Activated naive CD4-positive, alpha-beta T cell treated with anti-CD3 and anti-CD28 coated beads, Interleukin-2, amount 50 U/mL, for 24 hours (primary cell): Measurements from ENCODE around the gene C2CD4C.

Experiments used
- H3K27ac Mint-ChIP-seq: one replicate; pipeline ENCODE4 v1.8.0; 2021; ENCODE audit warnings: mild to moderate bottlenecking, mixed read lengths
- H3K27me3 Mint-ChIP-seq: one replicate; pipeline ENCODE4 v1.8.0; 2021; ENCODE audit warnings: mixed read lengths
- H3K36me3 Mint-ChIP-seq: one replicate; pipeline ENCODE4 v1.8.0; 2021; ENCODE audit warnings: mixed read lengths
- H3K4me1 Mint-ChIP-seq: one replicate; pipeline ENCODE4 v1.8.0; 2021; ENCODE audit warnings: mixed read lengths
- H3K4me3 Mint-ChIP-seq: one replicate; pipeline ENCODE4 v1.8.0; 2021; ENCODE audit warnings: mild to moderate bottlenecking, mixed read lengths
- H3K9me3 Mint-ChIP-seq: one replicate; pipeline ENCODE4 v1.8.0; 2021; ENCODE audit warnings: mixed read lengths

C2CD4C gene

GRCh38 chr19:410243-410781 lies 1.4 kb upstream of the C2CD4C start:
- peaks cover 7% of the 10 kb centered on the region for H3K4me1 Mint-ChIP-seq
- H3K4me3 Mint-ChIP-seq = no peak overlapping the region
- H3K27me3 Mint-ChIP-seq = peaks cover 6% of the 10 kb centered on the region
- H3K36me3 Mint-ChIP-seq = no peaks in the 10 kb centered on the region
- no peaks in the 10 kb centered on the region for H3K9me3 Mint-ChIP-seq
- no peak overlapping the region for H3K27ac Mint-ChIP-seq

- Mint-ChIP-seq H3K27ac (no peak overlapping the region), H3K4me3 (peak overlapping the region; percentile 89), H3K9me3 (no peaks in the 10 kb centered on the region), H3K36me3 (no peaks in the 10 kb centered on the region), H3K4me1 (peaks cover 7% of the 10 kb centered on the region), H3K27me3 (peaks cover 7% of the 10 kb centered on the region)
Observed at GRCh38 chr19:409516-410242, 732 bp upstream of the C2CD4C start.

GRCh38 chr19:408441-408901 lies 476 bp downstream of the C2CD4C start:
- Mint-ChIP-seq H3K27me3 (peaks cover 8% of the 10 kb centered on the region), H3K4me3 (no peak overlapping the region), H3K36me3 (no peaks in the 10 kb centered on the region), H3K9me3 (no peaks in the 10 kb centered on the region), H3K4me1 (peaks cover 7% of the 10 kb centered on the region), H3K27ac (no peak overlapping the region)

GRCh38 chr19:407511-408440 lies 1.2 kb downstream of the C2CD4C start:
- no peak overlapping the region for H3K27ac Mint-ChIP-seq

GRCh38 chr19:406971-407510 lies 1.9 kb downstream of the C2CD4C start:
- peaks cover 14% of the 10 kb centered on the region for H3K27me3 Mint-ChIP-seq
- H3K9me3 Mint-ChIP-seq = no peaks in the 10 kb centered on the region
- no peak overlapping the region for H3K27ac Mint-ChIP-seq
- no peaks in the 10 kb centered on the region for H3K36me3 Mint-ChIP-seq
- no peak overlapping the region for H3K4me3 Mint-ChIP-seq
- peaks cover 7% of the 10 kb centered on the region for H3K4me1 Mint-ChIP-seq

More at GRCh38 chr19:407511-408440, 1.2 kb downstream of the C2CD4C start:
- H3K36me3 Mint-ChIP-seq = no peaks in the 10 kb centered on the region
- no peak overlapping the region for H3K4me3 Mint-ChIP-seq
- no peaks in the 10 kb centered on the region for H3K9me3 Mint-ChIP-seq
- H3K4me1 Mint-ChIP-seq = peaks cover 7% of the 10 kb centered on the region
- H3K27me3 Mint-ChIP-seq = peaks cover 14% of the 10 kb centered on the region

GRCh38 chr19:406135-406781 lies 2.7 kb downstream of the C2CD4C start:
- peaks cover 7% of the 10 kb centered on the region for H3K4me1 Mint-ChIP-seq

GRCh38 chr19:405121-405965 lies 3.6 kb downstream of the C2CD4C start:
- Mint-ChIP-seq H3K4me3 (no peak overlapping the region), H3K27me3 (peaks cover 14% of the 10 kb centered on the region)

More at GRCh38 chr19:406135-406781, 2.7 kb downstream of the C2CD4C start:
- H3K27ac Mint-ChIP-seq = no peak overlapping the region
- H3K4me3 Mint-ChIP-seq = no peak overlapping the region
- H3K9me3 Mint-ChIP-seq = no peaks in the 10 kb centered on the region
- no peaks in the 10 kb centered on the region for H3K36me3 Mint-ChIP-seq
- peaks cover 14% of the 10 kb centered on the region for H3K27me3 Mint-ChIP-seq

GRCh38 chr19:403221-404027 lies 5.5 kb downstream of the C2CD4C start:
- H3K4me1 Mint-ChIP-seq = no peaks in the 10 kb centered on the region

More at GRCh38 chr19:405121-405965, 3.6 kb downstream of the C2CD4C start:
- H3K4me1 Mint-ChIP-seq = peaks cover 7% of the 10 kb centered on the region
- H3K9me3 Mint-ChIP-seq = no peaks in the 10 kb centered on the region
- no peak overlapping the region for H3K27ac Mint-ChIP-seq
- no peaks in the 10 kb centered on the region for H3K36me3 Mint-ChIP-seq

GRCh38 chr19:402786-403185 lies 6.2 kb downstream of the C2CD4C start:
- H3K36me3 Mint-ChIP-seq = no peaks in the 10 kb centered on the region
- H3K27ac Mint-ChIP-seq = no peak overlapping the region
- H3K9me3 Mint-ChIP-seq = no peaks in the 10 kb centered on the region
- peaks cover 9% of the 10 kb centered on the region for H3K27me3 Mint-ChIP-seq
- H3K4me1 Mint-ChIP-seq = no peaks in the 10 kb centered on the region
- no peak overlapping the region for H3K4me3 Mint-ChIP-seq

More at GRCh38 chr19:403221-404027, 5.5 kb downstream of the C2CD4C start:
- Mint-ChIP-seq H3K27ac (peak overlapping the region; percentile 35), H3K4me3 (no peak overlapping the region), H3K9me3 (no peaks in the 10 kb centered on the region), H3K36me3 (no peaks in the 10 kb centered on the region), H3K27me3 (peaks cover 9% of the 10 kb centered on the region)

GRCh38 chr19:401866-402511 lies 7.0 kb downstream of the C2CD4C start:
- peaks cover 9% of the 10 kb centered on the region for H3K27me3 Mint-ChIP-seq
- H3K9me3 Mint-ChIP-seq = no peaks in the 10 kb centered on the region
- no peaks in the 10 kb centered on the region for H3K36me3 Mint-ChIP-seq
- H3K4me1 Mint-ChIP-seq = no peaks in the 10 kb centered on the region
- no peak overlapping the region for H3K4me3 Mint-ChIP-seq
- no peak overlapping the region for H3K27ac Mint-ChIP-seq

- Mint-ChIP-seq H3K36me3 (no peaks in the 10 kb centered on the region), H3K27ac (no peak overlapping the region), H3K9me3 (no peaks in the 10 kb centered on the region), H3K27me3 (peaks cover 9% of the 10 kb centered on the region), H3K4me1 (no peaks in the 10 kb centered on the region), H3K4me3 (no peak overlapping the region)
Observed at GRCh38 chr19:400976-401865, 7.7 kb downstream of the C2CD4C start.

GRCh38 chr19:399370-399769 lies 9.6 kb downstream of the C2CD4C start:
- no peaks in the 10 kb centered on the region for H3K36me3 Mint-ChIP-seq

More at GRCh38 chr19:399370-399769, 9.6 kb downstream of the C2CD4C start:
- Mint-ChIP-seq H3K4me1 (peaks cover 4% of the 10 kb centered on the region), H3K9me3 (no peaks in the 10 kb centered on the region), H3K27ac (no peak overlapping the region), H3K4me3 (no peak overlapping the region), H3K27me3 (peaks cover 7% of the 10 kb centered on the region)
